SK-N-MC (cell line): ENCODE measurements around the gene RYR2.

Experiments
- EZH2 ChIP-seq: fragments of 200-600 bp; sonication (generic); IDR thresholded peaks from one replicate; pipeline ENCODE4 v1.6.1; 2017; ENCODE audit warnings: antibody characterized with exemption
- POLR2AphosphoS5 ChIP-seq: IDR thresholded peaks from 2 replicates; pipeline ENCODE4 v1.6.1; 2012; ENCODE audit warnings: mild to moderate bottlenecking, low read depth, low read length, borderline replicate concordance

- TF ChIP-seq EZH2 (no peak), POLR2AphosphoS5 (no peak)
Observed at GRCh38 chr1:237170149-237170548, 128.2 kb downstream of the RYR2 start.
